ENCODE data around the gene ANKS1B. TPM values are rescaled to one million over a fixed set of nuclear protein-coding genes. Genes with fewer than 3 reads are reported as not detected.
"Not testable (repeated sequence)": the region's sequence is repeated elsewhere in the genome, so short reads cannot be mapped to it uniquely, and the experiment has no call there.

ANKS1B gene
- total RNA-seq, 1 donor from 2014 or later: 2.3 TPM

DNA sequence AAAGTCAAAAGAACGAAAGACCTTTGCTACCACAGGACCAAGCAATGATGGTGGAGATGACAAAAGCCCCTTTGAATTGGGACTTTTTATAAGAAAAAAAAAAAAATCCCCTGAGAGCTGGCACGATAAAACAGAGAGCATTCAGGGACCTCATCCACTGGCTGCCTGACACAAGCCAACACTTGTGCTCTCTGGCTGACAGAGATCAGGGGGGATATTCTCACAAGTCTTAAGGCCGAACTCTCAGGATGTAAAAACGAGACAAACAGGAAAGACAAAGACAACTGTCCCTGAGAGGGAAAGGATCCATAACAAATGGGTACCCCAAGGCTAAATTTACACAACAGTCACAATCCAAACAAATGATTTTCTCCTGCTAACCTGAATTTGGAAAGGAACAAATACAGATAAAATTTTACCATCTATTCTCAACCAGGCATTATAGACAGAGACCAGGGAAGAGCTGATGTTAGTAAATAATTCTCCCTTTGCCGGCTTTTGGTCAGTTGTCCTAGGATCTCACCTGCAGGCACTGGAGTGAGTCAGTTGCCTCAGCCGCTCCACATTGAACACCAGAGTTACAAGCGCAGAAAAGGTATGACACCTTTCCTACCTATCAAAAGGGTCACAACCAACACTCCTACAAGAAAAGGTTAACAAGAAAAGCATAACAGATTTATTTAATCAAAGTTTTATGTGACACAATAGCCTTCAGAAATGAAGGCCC, 375.1 kb downstream of the ANKS1B start:
- Mint-ChIP-seq H3K9me3 (ENCODE audit: low read depth) (no peaks in the 10 kb centered on the region), H3K36me3 (ENCODE audit: low read depth) (no peaks in the 10 kb centered on the region), H3K27ac (ENCODE audit: unreplicated experiment) (no peak overlapping the region), H3K4me3 (ENCODE audit: unreplicated experiment) (no peak overlapping the region), H3K27me3 (ENCODE audit: low read depth) (no peaks in the 10 kb centered on the region), H3K4me1 (ENCODE audit: low read depth) (peaks cover 6% of the 10 kb centered on the region)
- no peak for DNase-seq (ENCODE audit: low spot score)
- TF ChIP-seq, protein P1, sequence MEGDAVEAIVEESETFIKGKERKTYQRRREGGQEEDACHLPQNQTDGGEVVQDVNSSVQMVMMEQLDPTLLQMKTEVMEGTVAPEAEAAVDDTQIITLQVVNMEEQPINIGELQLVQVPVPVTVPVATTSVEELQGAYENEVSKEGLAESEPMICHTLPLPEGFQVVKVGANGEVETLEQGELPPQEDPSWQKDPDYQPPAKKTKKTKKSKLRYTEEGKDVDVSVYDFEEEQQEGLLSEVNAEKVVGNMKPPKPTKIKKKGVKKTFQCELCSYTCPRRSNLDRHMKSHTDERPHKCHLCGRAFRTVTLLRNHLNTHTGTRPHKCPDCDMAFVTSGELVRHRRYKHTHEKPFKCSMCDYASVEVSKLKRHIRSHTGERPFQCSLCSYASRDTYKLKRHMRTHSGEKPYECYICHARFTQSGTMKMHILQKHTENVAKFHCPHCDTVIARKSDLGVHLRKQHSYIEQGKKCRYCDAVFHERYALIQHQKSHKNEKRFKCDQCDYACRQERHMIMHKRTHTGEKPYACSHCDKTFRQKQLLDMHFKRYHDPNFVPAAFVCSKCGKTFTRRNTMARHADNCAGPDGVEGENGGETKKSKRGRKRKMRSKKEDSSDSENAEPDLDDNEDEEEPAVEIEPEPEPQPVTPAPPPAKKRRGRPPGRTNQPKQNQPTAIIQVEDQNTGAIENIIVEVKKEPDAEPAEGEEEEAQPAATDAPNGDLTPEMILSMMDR (IDR thresholded peaks at IDR 0.05): no peak

DNA sequence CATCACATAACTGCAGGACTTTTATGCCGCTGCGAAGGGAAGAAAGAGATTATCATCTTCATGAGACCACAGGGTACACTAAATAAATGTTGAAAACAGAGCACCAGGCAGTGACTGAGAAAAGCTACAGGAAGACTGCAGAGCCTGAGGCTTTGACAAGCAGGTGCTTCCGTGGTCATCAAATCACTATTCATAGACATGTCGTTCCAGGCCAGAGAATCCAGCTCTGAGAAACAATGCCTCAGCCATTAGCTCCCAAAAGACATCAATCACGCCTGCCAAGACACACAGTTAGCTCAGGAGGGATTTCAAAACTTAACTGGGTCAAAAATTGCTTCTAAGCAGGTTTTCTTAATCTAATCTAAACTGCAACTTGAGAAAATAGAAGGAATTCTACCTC, 384.3 kb downstream of the ANKS1B start:
- no peaks in the 10 kb centered on the region for H3K36me3 Mint-ChIP-seq (ENCODE audit: low read depth)
- no peaks in the 10 kb centered on the region for H3K4me1 Mint-ChIP-seq (ENCODE audit: low read depth)
- no peaks in the 10 kb centered on the region for H3K27me3 Mint-ChIP-seq (ENCODE audit: low read depth)
- H3K9me3 Mint-ChIP-seq (ENCODE audit: low read depth): no peaks in the 10 kb centered on the region
- TF ChIP-seq, protein P1 (IDR thresholded peaks at IDR 0.05): no peak
- H3K4me3 Mint-ChIP-seq (ENCODE audit: unreplicated experiment): no peak overlapping the region
- no peak overlapping the region for H3K27ac Mint-ChIP-seq (ENCODE audit: unreplicated experiment)
- DNase-seq (ENCODE audit: low spot score): no peak

DNA sequence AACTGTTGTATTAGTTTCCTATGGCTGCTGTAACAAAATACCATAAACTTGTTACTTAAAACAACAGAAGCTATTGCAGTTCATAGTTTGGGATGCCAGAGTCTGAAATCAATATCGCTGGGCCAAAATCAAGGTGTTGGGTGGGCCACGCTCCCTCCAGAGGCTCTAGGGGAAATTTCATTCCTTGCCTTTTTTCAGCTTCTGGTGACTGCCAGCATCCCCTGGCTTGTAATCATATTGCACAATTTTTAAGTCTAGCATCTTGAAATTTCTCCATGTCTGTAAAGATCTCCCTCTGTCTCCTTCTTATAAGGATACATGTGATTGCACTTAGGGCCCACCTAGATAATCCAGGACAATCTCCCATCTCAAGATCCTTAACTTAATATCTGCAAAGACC, 386.0 kb downstream of the ANKS1B start:
- Mint-ChIP-seq H3K36me3 (ENCODE audit: low read depth) (no peaks in the 10 kb centered on the region), H3K4me3 (ENCODE audit: unreplicated experiment) (no peak overlapping the region), H3K27ac (ENCODE audit: unreplicated experiment) (no peak overlapping the region), H3K9me3 (ENCODE audit: low read depth) (no peaks in the 10 kb centered on the region), H3K27me3 (ENCODE audit: low read depth) (no peaks in the 10 kb centered on the region), H3K4me1 (ENCODE audit: low read depth) (no peaks in the 10 kb centered on the region)
- DNase-seq (ENCODE audit: low spot score): no peak
- TF ChIP-seq, protein P1 (IDR thresholded peaks at IDR 0.05): no peak

DNA sequence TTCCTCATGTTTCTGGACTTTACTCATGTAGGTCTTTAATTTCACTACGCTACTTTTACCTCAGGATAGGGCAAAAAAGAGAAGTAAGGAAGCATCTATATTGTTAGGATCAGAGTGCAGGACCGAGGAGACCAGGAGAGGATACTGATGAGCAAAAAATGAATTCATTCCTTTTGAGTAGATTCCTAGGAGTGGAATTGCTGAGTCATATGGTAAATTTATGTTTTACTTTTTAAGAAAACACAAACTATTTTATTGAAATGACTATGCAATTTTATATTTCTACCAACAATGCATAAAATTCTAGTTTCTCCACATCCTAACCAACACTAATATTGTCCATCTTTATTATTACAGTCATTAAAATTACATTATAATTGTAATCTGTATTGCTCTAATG, 388.0 kb downstream of the ANKS1B start:
- Mint-ChIP-seq H3K4me3 (ENCODE audit: unreplicated experiment) (no peak overlapping the region), H3K36me3 (ENCODE audit: low read depth) (no peaks in the 10 kb centered on the region), H3K4me1 (ENCODE audit: low read depth) (no peaks in the 10 kb centered on the region), H3K27ac (ENCODE audit: unreplicated experiment) (no peak overlapping the region), H3K9me3 (ENCODE audit: low read depth) (no peaks in the 10 kb centered on the region), H3K27me3 (ENCODE audit: low read depth) (no peaks in the 10 kb centered on the region)
- TF ChIP-seq, protein P1 (IDR thresholded peaks at IDR 0.05): no peak
- no peak for DNase-seq (ENCODE audit: low spot score)

DNA sequence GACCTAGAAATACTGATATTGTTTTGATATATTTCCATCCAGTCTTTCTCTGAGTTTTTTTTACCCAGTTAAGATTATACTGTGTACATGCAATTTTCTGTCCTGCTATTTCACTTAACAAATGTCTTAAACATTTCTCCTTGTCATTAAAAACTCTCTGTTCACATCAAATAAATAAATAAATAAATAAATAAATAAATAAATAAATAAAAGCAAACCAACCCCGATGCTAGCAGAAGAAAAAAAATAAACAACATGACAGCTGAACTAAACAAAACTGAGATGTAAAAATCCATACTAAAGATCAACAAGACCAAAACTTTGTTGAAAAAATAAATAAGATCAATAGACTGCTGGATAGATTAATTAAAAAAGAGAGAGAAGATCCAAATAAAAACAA, 407.6 kb downstream of the ANKS1B start:
- not testable (repeated sequence) for DNase-seq (ENCODE audit: low spot score); H3K36me3 Mint-ChIP-seq (ENCODE audit: low read depth); H3K27ac Mint-ChIP-seq (ENCODE audit: unreplicated experiment); H3K4me3 Mint-ChIP-seq (ENCODE audit: unreplicated experiment); H3K27me3 Mint-ChIP-seq (ENCODE audit: low read depth); H3K9me3 Mint-ChIP-seq (ENCODE audit: low read depth); H3K4me1 Mint-ChIP-seq (ENCODE audit: low read depth)

DNA sequence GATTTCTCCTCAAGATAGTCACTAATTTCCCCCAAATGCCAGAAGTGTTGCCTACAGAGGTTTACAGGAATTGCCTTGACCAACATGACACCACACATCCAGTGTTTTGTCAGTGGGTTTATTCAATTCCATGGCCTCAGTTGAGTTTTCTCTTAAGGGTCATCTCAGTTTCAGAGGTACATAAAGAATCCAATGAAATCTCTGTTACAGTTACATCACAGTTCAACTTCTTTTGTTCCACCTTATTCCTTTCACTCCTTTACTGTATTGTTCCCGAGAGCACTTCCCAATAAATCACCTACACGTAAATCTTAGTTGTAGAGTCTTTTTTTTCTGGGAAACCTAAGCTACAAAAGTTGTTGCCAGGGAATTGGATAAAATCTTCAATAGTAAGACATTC, 410.8 kb downstream of the ANKS1B start:
- TF ChIP-seq, protein P1 (IDR thresholded peaks at IDR 0.05): no peak
- H3K27ac Mint-ChIP-seq (ENCODE audit: unreplicated experiment): no peak overlapping the region
- H3K9me3 Mint-ChIP-seq (ENCODE audit: low read depth): peaks cover 5% of the 10 kb centered on the region
- no peaks in the 10 kb centered on the region for H3K36me3 Mint-ChIP-seq (ENCODE audit: low read depth)
- no peaks in the 10 kb centered on the region for H3K27me3 Mint-ChIP-seq (ENCODE audit: low read depth)
- H3K4me3 Mint-ChIP-seq (ENCODE audit: unreplicated experiment): no peak overlapping the region
- no peaks in the 10 kb centered on the region for H3K4me1 Mint-ChIP-seq (ENCODE audit: low read depth)
- no peak for DNase-seq (ENCODE audit: low spot score)
